Measurements from ENCODE around the gene HOXD8.

Gene HOXD8

GRCh38 chr2:176123411-176124109 lies 5.9 kb upstream of the HOXD8 start:
- Mint-ChIP-seq H3K4me3 (no peak overlapping the region), H3K27me3 (ENCODE audit: low read depth) (peaks cover 89% of the 10 kb centered on the region)

GRCh38 chr2:176124110-176124946 lies 5.2 kb upstream of the HOXD8 start:
- Mint-ChIP-seq H3K4me1 (ENCODE audit: low read depth) (peaks cover 9% of the 10 kb centered on the region), H3K27me3 (ENCODE audit: low read depth) (peaks cover 89% of the 10 kb centered on the region), H3K9me3 (no peaks in the 10 kb centered on the region), H3K4me3 (no peak overlapping the region), H3K36me3 (ENCODE audit: low read depth) (no peaks in the 10 kb centered on the region), H3K27ac (peak overlapping the region; percentile 36)

More at GRCh38 chr2:176123411-176124109, 5.9 kb upstream of the HOXD8 start:
- H3K9me3 Mint-ChIP-seq: peaks cover 3% of the 10 kb centered on the region
- H3K36me3 Mint-ChIP-seq (ENCODE audit: low read depth): peaks cover 2% of the 10 kb centered on the region
- H3K27ac Mint-ChIP-seq: peak overlapping the region; percentile 21
- H3K4me1 Mint-ChIP-seq (ENCODE audit: low read depth): peaks cover 13% of the 10 kb centered on the region

GRCh38 chr2:176124947-176125771 lies 4.3 kb upstream of the HOXD8 start:
- Mint-ChIP-seq H3K27ac (no peak overlapping the region), H3K4me1 (ENCODE audit: low read depth) (peaks cover 7% of the 10 kb centered on the region)

GRCh38 chr2:176125772-176126054 lies 3.8 kb upstream of the HOXD8 start:
- peaks cover 7% of the 10 kb centered on the region for H3K4me1 Mint-ChIP-seq (ENCODE audit: low read depth)
- H3K9me3 Mint-ChIP-seq: no peaks in the 10 kb centered on the region
- no peaks in the 10 kb centered on the region for H3K36me3 Mint-ChIP-seq (ENCODE audit: low read depth)
- peak overlapping the region; percentile 13 for H3K27ac Mint-ChIP-seq
- H3K27me3 Mint-ChIP-seq (ENCODE audit: low read depth): peaks cover 77% of the 10 kb centered on the region
- H3K4me3 Mint-ChIP-seq: no peak overlapping the region

More at GRCh38 chr2:176124947-176125771, 4.3 kb upstream of the HOXD8 start:
- Mint-ChIP-seq H3K9me3 (no peaks in the 10 kb centered on the region), H3K27me3 (ENCODE audit: low read depth) (peaks cover 81% of the 10 kb centered on the region), H3K4me3 (no peak overlapping the region), H3K36me3 (ENCODE audit: low read depth) (no peaks in the 10 kb centered on the region)

GRCh38 chr2:176126929-176127773 lies 2.4 kb upstream of the HOXD8 start:
- Mint-ChIP-seq H3K27ac (peak overlapping the region; percentile 69), H3K4me3 (no peak overlapping the region), H3K27me3 (ENCODE audit: low read depth) (peaks cover 82% of the 10 kb centered on the region), H3K9me3 (no peaks in the 10 kb centered on the region), H3K36me3 (ENCODE audit: low read depth) (peaks cover 1% of the 10 kb centered on the region), H3K4me1 (ENCODE audit: low read depth) (peaks cover 10% of the 10 kb centered on the region)

GRCh38 chr2:176127774-176128072 lies 1.8 kb upstream of the HOXD8 start:
- Mint-ChIP-seq H3K27ac (no peak overlapping the region), H3K9me3 (no peaks in the 10 kb centered on the region), H3K4me1 (ENCODE audit: low read depth) (peaks cover 14% of the 10 kb centered on the region), H3K4me3 (peak overlapping the region; percentile 25), H3K36me3 (ENCODE audit: low read depth) (peaks cover 1% of the 10 kb centered on the region), H3K27me3 (ENCODE audit: low read depth) (peaks cover 84% of the 10 kb centered on the region)

- Mint-ChIP-seq H3K27ac (peak overlapping the region; percentile 86), H3K4me3 (peak overlapping the region; percentile 25), H3K36me3 (ENCODE audit: low read depth) (peaks cover 1% of the 10 kb centered on the region), H3K27me3 (ENCODE audit: low read depth) (peaks cover 87% of the 10 kb centered on the region), H3K4me1 (ENCODE audit: low read depth) (peaks cover 14% of the 10 kb centered on the region), H3K9me3 (no peaks in the 10 kb centered on the region)
Observed at GRCh38 chr2:176128172-176128981, 1.1 kb upstream of the HOXD8 start.

GRCh38 chr2:176129813-176130146 lies 275 bp downstream of the HOXD8 start:
- Mint-ChIP-seq H3K27me3 (ENCODE audit: low read depth) (peaks cover 87% of the 10 kb centered on the region), H3K36me3 (ENCODE audit: low read depth) (peaks cover 1% of the 10 kb centered on the region), H3K27ac (no peak overlapping the region), H3K4me1 (ENCODE audit: low read depth) (peaks cover 14% of the 10 kb centered on the region), H3K9me3 (no peaks in the 10 kb centered on the region), H3K4me3 (no peak overlapping the region)

- peaks cover 14% of the 10 kb centered on the region for H3K4me1 Mint-ChIP-seq (ENCODE audit: low read depth)
- H3K9me3 Mint-ChIP-seq: no peaks in the 10 kb centered on the region
- H3K4me3 Mint-ChIP-seq: peak overlapping the region; percentile 52
- H3K27ac Mint-ChIP-seq: peak overlapping the region; percentile 88
- H3K27me3 Mint-ChIP-seq (ENCODE audit: low read depth): peaks cover 87% of the 10 kb centered on the region
- peaks cover 1% of the 10 kb centered on the region for H3K36me3 Mint-ChIP-seq (ENCODE audit: low read depth)
Observed at GRCh38 chr2:176130147-176130956, 847 bp downstream of the HOXD8 start.

- peak overlapping the region; percentile 88 for H3K27ac Mint-ChIP-seq
- peak overlapping the region; percentile 52 for H3K4me3 Mint-ChIP-seq
- peaks cover 17% of the 10 kb centered on the region for H3K4me1 Mint-ChIP-seq (ENCODE audit: low read depth)
- peaks cover 87% of the 10 kb centered on the region for H3K27me3 Mint-ChIP-seq (ENCODE audit: low read depth)
- peaks cover 1% of the 10 kb centered on the region for H3K36me3 Mint-ChIP-seq (ENCODE audit: low read depth)
- no peaks in the 10 kb centered on the region for H3K9me3 Mint-ChIP-seq
Observed at GRCh38 chr2:176130957-176131847, 1.7 kb downstream of the HOXD8 start.

GRCh38 chr2:176131848-176132158 lies 2.3 kb downstream of the HOXD8 start:
- Mint-ChIP-seq H3K27ac (no peak overlapping the region), H3K4me1 (ENCODE audit: low read depth) (peaks cover 17% of the 10 kb centered on the region), H3K27me3 (ENCODE audit: low read depth) (peaks cover 85% of the 10 kb centered on the region), H3K4me3 (no peak overlapping the region), H3K9me3 (no peaks in the 10 kb centered on the region), H3K36me3 (ENCODE audit: low read depth) (peaks cover 1% of the 10 kb centered on the region)

All from T-helper 1 cell treated with Interleukin-12 subunit alpha and Interleukin-12 subunit beta and Interleukin-4 antibody, amounts not matched to agents 30 μg/mL and 1 μg/mL, for 36 hours (primary cell).